Upper lobe of left lung (tissue), 4 donors: ENCODE measurements around the gene CAMK1D.

Source experiments
- CTCF ChIP-seq, 6 experiments: fragments of 450-650 bp in 4 of 6; fragments of 200-600 bp in 2 of 6; sonication (generic) in 2 of 6; IDR thresholded peaks; one replicate each; pipeline ENCODE4 v1.5.1; 2016 to 2019; ENCODE audit warnings: antibody characterized with exemption in 6 of 6
- POLR2AphosphoS5 ChIP-seq, 2 donors: sonication (generic); formaldehyde crosslinking; IDR thresholded peaks; one replicate each; pipeline ENCODE4 v1.5.1; 2017; ENCODE audit warnings: antibody characterized with exemption in 2 of 2

- TF ChIP-seq CTCF (IDR thresholded peaks at IDR 0.05) (no peak), POLR2AphosphoS5 (IDR thresholded peaks at IDR 0.05) (no peak)
Observed at GRCh38 chr10:12777840-12778585, 428.7 kb downstream of the CAMK1D start.
